Measurements from ENCODE around the gene PCBD2.
"Not testable (repeated sequence)": the region's sequence is repeated elsewhere in the genome, so short reads cannot be mapped to it uniquely, and the experiment has no call there.

The PCBD2 gene

DNA sequence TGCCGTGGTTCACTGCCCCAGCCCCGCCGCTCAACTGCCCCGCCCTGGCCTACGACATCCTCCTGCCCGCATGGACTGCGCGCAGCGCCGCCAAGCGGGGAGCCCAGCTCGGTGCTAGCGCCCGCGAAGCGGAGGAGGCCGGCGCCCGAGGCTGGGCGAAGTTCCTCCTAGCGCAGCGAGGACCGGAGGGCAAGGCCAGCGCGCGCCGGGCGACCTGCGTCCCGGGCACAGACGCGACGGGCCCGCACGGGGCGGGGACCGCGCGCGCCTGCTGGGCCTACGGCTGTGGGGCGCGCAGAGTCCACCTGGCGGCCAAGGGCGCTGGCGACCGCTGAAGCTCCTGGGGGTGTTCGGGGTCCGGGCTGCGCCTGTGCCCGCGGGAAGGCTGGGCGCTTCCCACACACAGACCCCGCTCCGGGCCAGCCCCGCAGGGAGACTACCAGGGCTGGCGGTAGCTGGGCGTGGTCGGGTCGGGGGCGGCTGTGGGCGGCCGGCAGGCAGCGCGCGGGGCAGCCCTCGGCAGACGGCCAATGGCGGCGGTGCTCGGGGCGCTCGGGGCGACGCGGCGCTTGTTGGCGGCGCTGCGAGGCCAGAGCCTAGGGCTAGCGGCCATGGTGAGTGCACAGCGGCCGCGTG, at the start of gene PCBD2:
TSS of gene PCBD2 (plus strand) at position 522 of the 636 bp plus-strand sequence. CDS start at position 531, 9 bp downstream.
- DNase-seq, result peak; percentile 87 to 90 (median 90)

DNA sequence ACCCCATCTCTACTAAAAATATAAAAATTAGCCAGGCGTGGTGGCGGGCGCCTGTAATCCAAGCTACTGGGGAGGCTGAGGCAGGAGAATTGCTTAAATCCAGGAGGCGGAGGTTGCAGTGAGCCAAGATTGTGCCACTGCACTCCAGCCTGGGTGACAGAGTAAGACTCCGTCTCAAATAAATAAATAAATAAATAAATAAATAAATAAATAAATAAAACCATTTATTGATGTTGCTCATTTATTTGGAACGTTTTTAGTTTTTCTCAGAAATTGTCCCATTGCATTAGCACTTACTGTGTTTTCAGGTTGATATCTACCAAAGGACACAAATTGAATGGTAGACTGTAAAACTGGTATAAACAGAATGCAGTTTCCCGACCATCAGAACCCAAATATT, 48.5 kb upstream of the PCBD2 start:
- not testable (repeated sequence) for DNase-seq

DNA sequence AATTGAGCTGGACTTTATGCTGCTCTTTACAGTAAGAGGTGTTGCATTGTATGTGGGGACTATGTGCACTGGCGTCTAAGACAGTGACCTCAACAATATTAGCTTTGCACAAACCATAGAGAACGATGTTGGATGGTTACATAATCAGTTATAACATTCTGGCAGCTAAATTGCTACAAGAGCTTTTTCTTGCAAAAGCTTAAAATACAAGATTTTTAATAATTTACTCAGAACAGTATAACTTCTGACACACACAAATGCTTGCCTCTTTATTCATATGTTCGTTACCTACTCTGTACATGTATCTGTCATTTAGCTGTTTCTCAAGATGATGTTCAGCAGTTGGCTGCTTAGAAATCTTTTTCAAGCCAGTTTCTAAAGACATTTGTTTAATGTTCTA, 47.5 kb upstream of the PCBD2 start:
- DNase-seq, result no peak

DNA sequence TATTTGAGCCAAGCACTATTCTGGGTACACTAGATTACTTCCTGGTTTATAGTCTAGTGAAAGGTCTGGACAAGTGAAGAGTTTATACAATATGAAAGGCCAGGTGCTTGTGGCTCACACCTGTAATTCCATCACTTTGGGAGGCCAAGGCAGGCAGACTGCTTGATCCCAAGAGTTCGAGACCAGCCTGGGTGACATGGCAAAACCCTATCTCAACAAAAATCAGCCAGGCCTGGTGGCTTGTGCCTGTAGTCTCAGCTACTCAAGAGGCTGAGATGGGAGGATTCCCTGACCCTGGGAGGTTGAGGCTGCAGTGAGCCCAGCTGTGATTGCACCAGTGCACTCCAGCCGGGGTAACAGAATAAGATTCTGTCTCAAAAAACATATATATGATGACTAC, 40.2 kb upstream of the PCBD2 start:
- no peak for DNase-seq

DNA sequence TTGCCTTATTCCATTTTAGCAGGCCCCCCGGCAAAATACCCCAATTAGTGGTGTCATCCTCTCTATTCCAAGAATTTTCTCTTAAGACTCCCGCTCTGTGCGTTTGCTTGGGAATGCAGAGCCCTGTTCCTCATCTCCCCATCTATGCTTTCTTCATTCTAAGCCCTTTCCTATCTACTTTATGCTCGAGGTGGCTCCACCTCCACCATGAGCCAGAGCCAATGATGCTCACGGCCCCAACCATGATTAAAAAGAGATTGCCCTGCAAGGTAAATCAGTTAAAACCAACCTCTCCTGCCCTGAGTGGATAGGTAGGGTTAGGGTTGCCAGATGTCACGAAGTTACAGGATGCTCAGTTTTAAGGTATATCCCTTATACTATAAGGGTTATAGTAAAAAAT, 31.4 kb upstream of the PCBD2 start:
- DNase-seq, result no peak

DNA sequence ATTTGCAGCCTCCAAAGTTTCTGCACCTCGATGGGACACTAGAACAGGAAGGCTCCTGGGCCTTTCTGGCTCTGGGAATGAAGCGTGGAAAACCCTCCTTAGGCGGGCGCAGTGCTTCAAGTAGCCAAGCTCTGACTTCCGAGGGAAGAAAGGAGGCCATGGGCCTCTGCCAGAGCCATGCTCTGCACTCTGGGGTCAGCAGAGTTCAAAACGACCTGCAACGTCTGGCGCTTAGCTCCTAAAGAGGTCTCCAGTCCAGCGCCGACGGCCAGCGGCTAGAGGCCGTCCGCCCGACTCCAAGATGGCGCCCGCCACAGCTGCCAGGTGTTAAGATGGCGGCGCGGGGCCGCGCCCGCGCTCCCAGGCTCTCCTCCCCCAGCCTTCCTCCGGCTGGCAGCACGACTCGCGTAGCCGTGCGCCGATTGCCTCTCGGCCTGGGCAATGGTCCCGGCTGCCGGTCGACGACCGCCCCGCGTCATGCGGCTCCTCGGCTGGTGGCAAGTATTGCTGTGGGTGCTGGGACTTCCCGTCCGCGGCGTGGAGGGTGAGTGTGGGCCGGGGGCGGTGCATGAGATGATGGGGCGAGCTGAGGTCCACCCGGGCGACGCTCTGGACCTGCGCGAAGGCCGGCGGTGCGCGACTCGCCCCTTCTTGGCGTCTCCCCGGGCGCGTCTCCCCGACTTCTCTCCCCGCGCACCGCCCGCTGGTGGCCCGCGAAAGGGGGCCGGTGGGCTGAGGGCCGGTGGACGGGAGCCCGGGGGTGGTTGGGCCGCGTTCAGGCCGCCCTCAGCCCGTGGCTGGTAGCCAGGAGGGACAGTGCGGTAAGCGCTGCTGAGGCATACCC, 30.7 kb upstream of the PCBD2 start, which contains the start of gene TXNDC15:
TSS of gene TXNDC15 (plus strand) at position 385 of the 844 bp plus-strand sequence. CDS start at position 442, 57 bp downstream.
- peak; percentile 81 to 83 (median 82) for DNase-seq

DNA sequence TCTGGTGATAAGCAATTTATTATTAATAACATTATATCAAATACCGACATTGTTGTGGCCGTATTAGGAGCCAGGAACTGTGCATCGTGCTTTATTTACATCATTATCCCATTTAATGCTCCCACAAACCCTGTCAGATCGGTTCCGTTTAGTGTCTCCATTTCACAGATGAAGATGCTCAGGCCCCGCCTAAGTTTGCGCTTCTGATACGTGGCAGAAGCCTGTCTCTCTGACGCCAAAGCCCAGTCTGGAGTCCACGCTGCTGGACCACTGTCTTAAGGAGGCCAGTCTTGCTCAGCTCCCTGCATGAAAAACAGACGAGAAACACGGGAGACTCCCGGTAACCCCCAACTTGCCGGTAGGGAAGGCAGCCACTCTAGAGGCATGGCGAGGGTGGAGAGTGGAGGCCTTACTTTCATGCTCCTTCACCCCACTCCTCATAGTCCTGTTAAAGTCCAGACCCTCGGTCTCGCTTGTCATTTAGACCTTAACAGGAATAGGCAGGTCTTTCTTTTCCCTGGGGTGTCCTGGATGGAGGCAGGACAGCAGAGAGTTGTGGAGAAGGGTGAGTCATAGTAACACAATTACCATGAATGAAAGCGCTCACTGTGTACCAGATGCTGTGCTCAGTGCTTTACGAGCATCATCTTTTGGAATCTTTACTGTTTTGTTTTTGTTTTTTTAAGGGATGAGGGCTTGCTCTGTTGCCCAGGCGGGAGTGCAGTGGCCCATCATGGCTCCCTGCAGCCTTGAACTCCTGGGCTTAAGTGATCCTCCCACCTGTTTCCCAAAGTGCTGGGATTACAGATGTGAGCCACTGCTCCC, 29.9 kb upstream of the PCBD2 start:
- peak; percentile 53 to 67 (median 60) for DNase-seq

DNA sequence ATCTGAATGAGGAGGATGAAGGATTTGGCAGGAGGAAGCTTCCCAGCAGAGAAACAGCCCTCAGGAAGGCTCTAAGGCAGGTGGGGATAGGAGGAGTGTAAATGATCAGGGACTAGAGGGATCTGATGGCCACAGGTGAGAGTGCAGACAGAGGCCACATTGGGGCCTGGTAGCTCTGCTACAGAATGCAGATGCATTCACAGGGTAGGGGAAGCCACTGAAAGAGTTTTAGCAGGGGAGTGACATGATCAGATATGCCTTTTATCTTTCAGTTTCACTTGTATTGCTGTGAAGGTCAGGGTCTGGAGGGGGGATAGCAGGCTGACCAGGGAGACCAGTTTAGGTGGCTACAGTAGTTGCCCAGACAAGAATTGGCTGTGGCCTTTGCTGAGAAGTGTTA, 27.8 kb upstream of the PCBD2 start:
- DNase-seq, result no peak

DNA sequence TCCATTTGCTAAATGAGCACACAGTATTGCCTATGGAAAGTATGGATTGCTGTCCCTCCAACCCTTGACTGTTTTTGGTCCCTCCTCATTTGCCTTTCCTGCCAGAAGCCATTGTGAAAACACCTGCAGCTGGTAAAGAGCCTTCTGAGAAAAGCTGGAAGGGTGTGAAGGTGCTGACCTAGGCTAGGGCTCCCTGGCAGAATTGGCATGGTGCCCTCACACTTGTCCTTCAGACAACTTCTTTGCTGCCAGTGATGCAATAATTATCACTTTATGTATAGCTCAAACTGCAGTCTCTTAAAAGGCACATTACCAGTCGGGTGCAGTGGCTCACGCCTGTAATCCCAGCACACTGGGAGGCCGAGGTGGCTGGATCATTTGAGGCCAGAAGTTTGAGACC, 26.5 kb upstream of the PCBD2 start:
- DNase-seq, result peak in 2 of 3 experiments; percentile 19 to 25

DNA sequence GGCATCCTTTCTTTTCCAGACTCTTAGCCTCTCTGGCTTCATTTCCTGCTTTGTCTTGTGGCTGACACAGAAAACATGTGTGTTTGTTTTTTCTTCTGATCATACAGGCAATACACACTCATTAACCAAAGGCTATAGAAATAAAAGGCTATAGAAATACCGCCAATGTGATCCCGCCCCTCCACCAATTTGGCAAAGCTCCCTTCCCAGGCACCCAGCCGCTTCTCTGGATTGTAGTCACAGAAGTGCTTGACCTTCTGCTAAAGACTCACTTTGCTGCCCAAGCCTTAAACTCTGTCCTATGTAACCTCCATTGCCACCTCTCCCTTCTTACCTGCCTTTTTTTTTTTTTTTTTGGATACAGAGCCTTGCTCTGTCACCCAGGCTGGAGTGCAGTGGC, 25.5 kb upstream of the PCBD2 start:
- peak in 1 of 3 experiments; percentile 7 for DNase-seq

DNA sequence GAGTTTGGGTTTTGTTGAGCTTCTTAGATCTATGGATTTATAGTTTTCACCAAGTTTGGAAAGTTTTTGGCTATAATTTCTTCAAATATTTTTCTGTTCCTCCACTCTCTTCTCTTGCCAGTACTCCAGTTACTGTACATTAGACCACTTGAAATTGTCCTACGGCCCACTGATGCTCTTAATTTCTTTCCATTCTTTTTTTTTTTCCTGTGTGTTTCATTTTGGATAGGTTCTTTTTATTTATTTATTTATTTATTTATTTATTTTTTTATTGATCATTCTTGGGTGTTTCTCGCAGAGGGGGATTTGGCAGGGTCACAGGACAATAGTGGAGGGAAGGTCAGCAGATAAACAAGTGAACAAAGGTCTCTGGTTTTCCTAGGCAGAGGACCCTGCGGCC, 24.0 kb upstream of the PCBD2 start:
- not testable (repeated sequence) for DNase-seq

DNA sequence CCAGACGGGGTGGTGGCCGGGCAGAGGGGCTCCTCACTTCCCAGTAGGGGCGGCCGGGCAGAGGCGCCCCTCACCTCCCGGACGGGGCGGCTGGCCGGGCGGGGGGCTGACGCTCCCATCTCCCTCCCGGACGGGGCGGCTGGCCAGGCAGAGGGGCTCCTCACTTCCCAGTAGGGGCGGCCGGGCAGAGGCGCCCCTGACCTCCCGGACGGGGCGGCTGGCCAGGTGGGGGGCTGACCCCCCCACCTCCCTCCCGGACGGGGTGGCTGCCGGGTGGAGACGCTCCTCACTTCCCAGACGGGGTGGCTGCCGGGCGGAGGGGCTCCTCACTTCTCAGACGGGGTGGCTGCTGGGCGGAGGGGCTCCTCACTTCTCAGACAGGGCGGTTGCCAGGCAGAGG, 23.2 kb upstream of the PCBD2 start:
- DNase-seq, result not testable (repeated sequence)

DNA sequence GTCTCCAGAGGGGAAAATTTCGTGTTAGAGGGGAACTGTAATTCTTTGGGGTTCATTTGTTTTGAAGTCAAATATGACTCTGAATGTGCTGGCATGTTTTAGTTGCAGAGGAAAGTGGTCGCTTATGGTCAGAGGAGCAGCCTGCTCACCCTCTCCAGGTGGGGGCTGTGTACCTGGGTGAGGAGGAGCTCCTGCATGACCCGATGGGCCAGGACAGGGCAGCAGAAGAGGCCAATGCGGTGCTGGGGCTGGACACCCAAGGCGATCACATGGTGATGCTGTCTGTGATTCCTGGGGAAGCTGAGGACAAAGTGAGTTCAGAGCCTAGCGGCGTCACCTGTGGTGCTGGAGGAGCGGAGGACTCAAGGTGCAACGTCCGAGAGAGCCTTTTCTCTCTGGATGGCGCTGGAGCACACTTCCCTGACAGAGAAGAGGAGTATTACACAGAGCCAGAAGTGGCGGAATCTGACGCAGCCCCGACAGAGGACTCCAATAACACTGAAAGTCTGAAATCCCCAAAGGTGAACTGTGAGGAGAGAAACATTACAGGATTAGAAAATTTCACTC, 17.3 kb upstream of the PCBD2 start:
- no peak for DNase-seq

DNA sequence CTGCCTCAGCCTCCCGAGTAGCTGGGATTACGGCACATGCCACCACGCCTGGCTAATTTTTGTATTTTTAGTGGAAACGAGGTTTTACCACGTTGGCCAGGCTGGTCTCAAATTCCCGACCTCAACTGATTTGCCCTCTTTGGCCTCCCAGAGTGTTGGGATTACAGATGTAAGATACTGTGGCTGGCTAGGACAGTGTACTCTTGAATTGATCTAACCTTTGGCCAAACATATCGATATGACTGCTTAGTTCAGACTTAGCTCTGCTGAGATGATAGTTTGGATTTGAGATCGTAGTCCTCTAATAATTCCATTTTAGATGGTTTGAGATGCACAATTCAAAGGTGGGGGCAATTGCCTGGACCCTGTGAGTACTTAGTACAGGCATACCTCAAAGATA, 15.6 kb upstream of the PCBD2 start:
- DNase-seq, result no peak

DNA sequence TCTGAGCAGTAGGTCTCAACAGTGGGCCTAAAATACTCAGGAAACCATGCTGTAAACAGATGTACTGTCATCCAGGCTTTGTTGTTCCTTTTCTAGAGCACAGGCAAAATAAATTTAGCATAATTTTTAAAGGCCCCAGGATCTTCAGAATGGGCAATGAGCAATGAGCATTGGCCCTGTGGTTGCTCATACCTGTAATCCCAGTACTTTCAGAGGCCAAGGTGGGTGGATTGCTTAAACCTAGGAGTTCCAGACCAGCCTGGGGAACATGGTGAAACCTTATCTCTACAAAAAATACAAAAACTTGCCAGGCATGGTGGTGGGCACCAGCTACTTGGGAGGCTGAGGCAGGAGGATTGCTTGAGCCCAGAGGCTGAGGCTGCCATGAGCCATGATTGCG, 13.5 kb upstream of the PCBD2 start:
- no peak for DNase-seq

DNA sequence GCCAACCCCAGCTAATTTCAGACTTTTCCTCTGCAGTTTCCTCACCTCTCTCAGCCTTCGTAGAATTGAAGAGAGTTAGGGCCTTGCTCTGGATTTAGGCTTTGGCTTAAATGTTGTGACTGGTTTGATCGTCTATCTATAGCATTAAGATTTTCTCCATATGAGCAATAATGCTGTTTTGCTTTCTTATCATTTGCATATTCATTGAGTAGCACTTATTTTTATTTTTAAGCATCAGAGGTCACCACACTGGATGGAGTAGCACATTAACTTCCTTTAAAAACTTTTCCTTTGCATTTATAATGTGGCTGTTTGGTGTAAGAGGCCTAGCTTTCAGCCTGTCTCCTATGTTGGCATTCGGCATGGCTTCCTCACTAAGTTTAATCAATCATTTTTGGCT, 12.6 kb upstream of the PCBD2 start:
- DNase-seq, result no peak

DNA sequence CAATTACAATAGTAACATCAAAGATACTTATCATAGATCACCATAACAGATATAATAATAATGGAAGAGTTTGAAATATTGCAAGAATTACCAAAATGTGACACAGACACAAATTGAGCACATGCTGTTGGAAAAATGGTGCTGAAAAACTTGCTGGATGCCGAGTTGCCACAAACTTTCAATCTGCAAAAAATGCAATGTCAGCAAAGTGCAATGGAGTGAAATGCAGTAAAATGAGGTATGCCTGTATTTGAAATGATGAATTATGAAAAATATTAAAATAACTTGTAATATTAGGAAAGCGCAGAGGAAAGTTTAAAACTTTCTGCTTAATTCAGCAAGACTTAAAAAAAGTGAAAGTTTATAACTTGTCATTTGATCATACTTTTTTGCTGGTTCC, 12.0 kb upstream of the PCBD2 start:
- no peak for DNase-seq

DNA sequence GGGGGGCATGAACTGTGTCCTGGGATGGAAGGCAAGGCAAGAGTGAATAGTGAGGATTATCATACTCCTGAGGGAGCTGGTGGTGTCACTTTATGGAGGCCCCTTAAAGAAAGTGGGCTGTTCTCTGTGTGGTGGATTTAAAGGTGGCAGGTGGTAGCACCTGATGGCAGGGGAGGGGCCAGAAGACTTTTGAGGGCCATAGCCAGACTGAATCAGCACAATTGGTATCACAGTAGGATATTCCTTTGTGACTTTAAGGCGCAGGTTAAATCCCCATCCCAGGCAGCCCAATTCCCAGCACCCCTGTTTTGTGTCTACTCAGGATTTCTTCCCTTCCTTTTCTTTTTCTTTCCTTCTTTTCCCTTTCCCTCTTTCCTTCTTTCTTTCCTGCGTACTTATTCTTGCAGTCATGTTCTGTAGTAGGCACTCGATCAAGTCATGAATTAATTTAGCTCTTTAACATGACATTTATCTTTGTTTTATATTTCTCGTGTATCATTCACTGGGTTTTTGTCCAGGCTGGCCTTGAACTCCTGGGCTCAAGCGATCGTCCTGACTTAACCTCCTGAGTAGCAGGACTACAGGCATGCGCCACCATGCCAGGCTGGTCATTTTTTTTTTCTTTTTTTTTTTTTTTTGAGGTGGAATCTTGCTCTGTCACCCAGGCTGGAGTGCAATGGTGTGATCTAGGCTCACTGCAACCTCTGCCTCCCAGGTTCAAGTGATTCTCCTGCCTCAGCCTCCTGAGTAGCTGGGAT, 11.0 kb upstream of the PCBD2 start:
- DNase-seq, result no peak

DNA sequence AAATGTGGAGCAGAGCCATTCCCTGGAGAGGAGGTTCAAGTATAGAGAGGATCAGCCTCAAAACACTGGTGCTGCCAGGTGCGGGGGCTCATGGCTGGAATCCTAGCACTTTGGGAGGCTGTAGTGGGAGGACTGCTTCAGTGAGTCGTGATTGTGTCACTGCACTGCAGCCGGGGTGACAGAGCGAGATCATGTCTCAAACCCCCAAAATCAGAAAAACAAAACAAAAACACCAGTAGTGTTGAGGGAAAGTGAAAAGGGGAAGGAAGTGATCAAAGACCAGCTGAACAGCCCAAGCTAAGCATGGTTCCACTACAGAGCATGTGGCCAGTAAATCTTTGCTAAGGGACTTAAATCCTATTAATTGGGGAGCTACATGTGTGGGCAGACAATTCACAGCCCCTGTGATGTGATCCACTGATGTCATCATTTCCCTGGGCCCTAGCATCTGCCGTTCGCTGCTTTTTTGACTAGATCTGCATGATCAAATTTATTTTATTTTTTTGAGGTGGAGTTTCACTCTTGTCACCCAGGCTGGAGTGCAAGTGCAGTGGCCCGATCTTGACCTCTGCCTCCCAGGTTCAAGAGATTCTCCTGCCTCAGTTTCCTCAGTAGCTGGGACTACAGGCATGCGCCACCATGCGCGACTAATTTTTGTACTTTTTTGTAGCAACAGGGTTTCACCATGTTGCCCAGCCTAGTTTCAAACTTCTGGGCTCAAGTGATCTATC, 2.7 kb upstream of the PCBD2 start:
- no peak for DNase-seq

DNA sequence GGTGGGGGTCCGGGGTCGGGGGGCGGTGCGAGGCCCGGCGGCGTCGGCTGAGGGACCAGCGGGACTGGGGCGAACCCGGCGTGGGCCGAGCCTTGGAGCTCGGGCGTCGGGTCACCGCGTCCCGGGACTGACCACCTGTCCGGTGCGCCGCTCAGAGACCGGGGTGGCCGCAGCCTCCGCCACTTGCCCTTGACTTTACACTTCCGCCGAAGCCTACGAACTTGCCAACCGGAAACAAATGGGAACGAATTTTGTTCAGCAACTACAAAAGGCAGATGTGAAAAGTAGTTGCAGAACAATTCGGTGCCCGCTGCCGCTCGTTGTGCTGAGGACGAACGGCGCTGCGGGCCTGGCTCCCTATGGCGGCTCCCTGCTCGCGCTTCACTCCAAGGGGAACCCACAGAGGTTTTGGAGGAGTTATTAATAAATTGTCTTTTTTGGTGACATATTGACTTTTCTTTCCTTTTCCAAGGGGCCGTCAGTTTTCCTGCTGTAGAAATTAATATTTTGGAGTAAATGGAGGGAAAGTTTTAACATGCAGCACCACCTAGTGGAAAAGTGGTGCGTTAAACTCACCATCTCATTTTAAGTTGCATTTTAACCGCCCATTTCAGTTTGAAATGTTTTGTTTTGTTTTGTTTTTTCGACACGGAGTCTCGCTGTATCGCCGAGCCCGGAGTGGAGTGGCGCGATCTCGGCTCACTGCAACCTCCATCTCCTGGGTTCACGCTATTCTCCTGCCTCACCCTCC, 490 bp downstream of the PCBD2 start:
- DNase-seq, result peak; percentile 73 to 81 (median 77)

DNA sequence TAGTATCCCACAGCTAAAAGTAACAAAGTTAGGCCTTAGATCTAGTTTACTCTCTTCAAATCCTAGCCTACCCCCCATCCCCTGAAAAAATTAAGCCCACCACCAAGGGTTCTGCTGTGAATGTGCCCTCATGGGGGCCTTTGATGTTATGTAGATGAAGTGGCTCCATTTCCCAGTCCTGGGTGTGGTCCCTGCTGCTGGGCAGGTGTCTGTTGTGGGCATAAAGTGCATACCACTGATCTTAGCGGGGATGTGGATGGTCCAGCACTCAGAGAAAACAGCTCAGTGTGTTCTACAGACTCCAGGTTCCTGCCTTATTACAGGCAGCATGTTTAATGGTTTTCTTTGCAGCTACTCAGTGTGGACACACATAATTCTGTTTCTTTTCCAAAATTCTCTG, 1.9 kb downstream of the PCBD2 start:
- no peak for DNase-seq

Data from NCI-H1417 (cell line).